Neural cell (in vitro differentiated cells): ENCODE measurements around the gene SCYL3. TPM values are rescaled to one million over a fixed set of nuclear protein-coding genes. Genes with fewer than 3 reads are reported as not detected.
"Not testable (repeated sequence)": the region's sequence is repeated elsewhere in the genome, so short reads cannot be mapped to it uniquely, and the experiment has no call there.

ENCODE experiments used
- H2AFZ ChIP-seq: fragments of 200-600, 300-800 bp; sonication (generic), shearing (Covaris generic); 2 replicates; pipeline ENCODE4 v1.6.0; 2014; ENCODE audit warnings: low read depth, mild to moderate bottlenecking, antibody characterized with exemption, low read length, moderate library complexity
- H3F3A ChIP-seq: fragments of 200-600 bp; shearing (Covaris generic); 2 replicates; pipeline ENCODE4 v1.6.1; 2016; ENCODE audit warnings: mild to moderate bottlenecking, moderate library complexity, mixed read lengths, antibody characterized with exemption, low read length; ENCODE audit not compliant: insufficient read depth, poor library complexity, severe bottlenecking
- H3K27ac ChIP-seq: fragments of 200-600, 300-800 bp; sonication (generic), shearing (Covaris generic); 2 replicates; pipeline ENCODE4 v1.5.1; 2014; ENCODE audit warnings: mild to moderate bottlenecking, low read length, moderate library complexity
- H3K27me3 ChIP-seq: fragments of 300-800, 200-600 bp; sonication (generic), shearing (Covaris generic); 2 replicates; pipeline ENCODE4 v1.6.0; 2014; ENCODE audit warnings: mild to moderate bottlenecking, low read depth, low read length, moderate library complexity; ENCODE audit not compliant: insufficient read depth
- H3K36me3 ChIP-seq: fragments of 300-800, 200-600 bp; sonication (generic), shearing (Covaris generic); 2 replicates; pipeline ENCODE4 v1.5.1; 2014; ENCODE audit warnings: mild to moderate bottlenecking, antibody characterized with exemption, low read length, moderate library complexity; ENCODE audit not compliant: insufficient read depth
- H3K4me2 ChIP-seq: fragments of 300-800, 200-600 bp; sonication (generic), shearing (Covaris generic); 2 replicates; pipeline ENCODE4 v1.6.0; 2014; ENCODE audit warnings: mild to moderate bottlenecking, low read length
- H3K4me3 ChIP-seq: fragments of 300-800, 200-600 bp; sonication (generic), shearing (Covaris generic); 2 replicates; pipeline ENCODE4 v1.5.1; 2014; ENCODE audit warnings: mild to moderate bottlenecking, low read length, moderate library complexity
- H3K79me2 ChIP-seq: fragments of 200-600 bp; shearing (Covaris generic); replicated peaks from 2 replicates; pipeline ENCODE4 v1.6.0; 2014; ENCODE audit warnings: mild to moderate bottlenecking, low read length, moderate library complexity; ENCODE audit not compliant: insufficient read depth
- H3K9ac ChIP-seq: fragments of 300-800, 200-600 bp; sonication (generic), shearing (Covaris generic); 2 replicates; pipeline ENCODE4 v1.6.1; 2016; ENCODE audit warnings: mild to moderate bottlenecking, low read length, mixed read lengths
- H3K9me2 ChIP-seq: fragments of 200-600 bp; shearing (Covaris generic); 2 replicates; pipeline ENCODE4 v1.6.1; 2016; ENCODE audit warnings: mild to moderate bottlenecking, low read length, mixed read lengths; ENCODE audit not compliant: insufficient read depth
- H3K9me3 ChIP-seq: fragments of 200-600, 300-800 bp; sonication (generic), shearing (Covaris generic); 2 replicates; pipeline ENCODE4 v1.6.1; 2016; ENCODE audit warnings: mild to moderate bottlenecking, mixed run types, low read length, moderate library complexity, mixed read lengths
- H4K20me1 ChIP-seq: fragments of 200-600 bp; shearing (Covaris generic); 2 replicates; pipeline ENCODE4 v1.6.1; 2016; ENCODE audit warnings: mild to moderate bottlenecking, mixed run types; ENCODE audit not compliant: insufficient read depth
- CTCF ChIP-seq: fragments of 450-650 bp; IDR thresholded peaks from 2 replicates; pipeline ENCODE4 v1.5.1; 2014; ENCODE audit warnings: antibody characterized with exemption, mild to moderate bottlenecking, moderate library complexity; ENCODE audit not compliant: poor library complexity, severe bottlenecking
- EP300 ChIP-seq: fragments of 450-650 bp; conservative IDR thresholded peaks from 2 replicates; pipeline ENCODE4 v1.6.1; 2014; ENCODE audit warnings: antibody characterized with exemption, mild to moderate bottlenecking, moderate library complexity; ENCODE audit not compliant: poor library complexity, severe bottlenecking
- EZH2 ChIP-seq: fragments of 200-600, 300-800 bp; shearing (Covaris generic), sonication (generic); IDR thresholded peaks from 2 replicates; pipeline ENCODE4 v1.6.1; 2014; ENCODE audit warnings: antibody characterized with exemption, low read length, borderline replicate concordance, mild to moderate bottlenecking; ENCODE audit not compliant: insufficient read depth, poor library complexity, severe bottlenecking
- MXI1 ChIP-seq: fragments of 450-650 bp; conservative IDR thresholded peaks from 2 replicates; pipeline ENCODE4 v1.6.1; 2014; ENCODE audit warnings: antibody characterized with exemption, mild to moderate bottlenecking; ENCODE audit not compliant: poor library complexity, severe bottlenecking
- POLR2AphosphoS5 ChIP-seq: IDR thresholded peaks from 2 replicates; pipeline ENCODE4 v1.6.1; 2012
- RAD21 ChIP-seq: fragments of 450-650 bp; conservative IDR thresholded peaks from 2 replicates; pipeline ENCODE4 v1.6.1; 2014; ENCODE audit warnings: antibody characterized with exemption, mild to moderate bottlenecking, moderate library complexity
- REST ChIP-seq: IDR thresholded peaks from 2 replicates; pipeline ENCODE4 v1.6.1; 2012; ENCODE audit warnings: borderline replicate concordance
- SMC3 ChIP-seq: fragments of 450-650 bp; conservative IDR thresholded peaks from 2 replicates; pipeline ENCODE4 v1.6.1; 2014; ENCODE audit warnings: antibody characterized with exemption, mild to moderate bottlenecking, moderate library complexity; ENCODE audit not compliant: poor library complexity
- TAF1 ChIP-seq: IDR thresholded peaks from 2 replicates; pipeline ENCODE4 v1.6.1; 2012; ENCODE audit warnings: low read depth
- polyA plus RNA-seq: library from polyadenylated mRNA; depleted of rRNA; stranded (reverse); fragments of >200 nt; gene quantifications from 2 replicates; pipeline ENCODE4 v1.2.3, GENCODE V29; 2014

SCYL3 gene
- polyA plus RNA-seq, 1 donor from 2014 or later, result 13.1 TPM

GRCh38 chr1:169921080-169921479 is 27.4 kb upstream of the SCYL3 start:
- Histone ChIP-seq H3K9me2 (no peaks in the 10 kb centered on the region), H3K9me3 (no peaks in the 10 kb centered on the region), H3K36me3 (no peaks in the 10 kb centered on the region), H3K27me3 (no peaks in the 10 kb centered on the region), H2AFZ (no peak overlapping the region), H3K9ac (no peak overlapping the region), H3K4me3 (no peak overlapping the region), H3F3A (no peaks in the 10 kb centered on the region), H3K4me2 (no peak overlapping the region), H3K27ac (no peak overlapping the region), H3K79me2 (no peaks in the 10 kb centered on the region), H4K20me1 (no peaks in the 10 kb centered on the region)
- TF ChIP-seq POLR2AphosphoS5, result no peak

- no peaks in the 10 kb centered on the region for H3K79me2 ChIP-seq
- no peaks in the 10 kb centered on the region for H3K27me3 ChIP-seq
- H2AFZ ChIP-seq, result no peak overlapping the region
- H4K20me1 ChIP-seq, result no peaks in the 10 kb centered on the region
- H3K9ac ChIP-seq, result no peak overlapping the region
- no peaks in the 10 kb centered on the region for H3K36me3 ChIP-seq
- H3K27ac ChIP-seq, result no peak overlapping the region
- TF ChIP-seq SMC3, result no peak
- TF ChIP-seq CTCF, result no peak
- no peak for TF ChIP-seq REST
- no peak for TF ChIP-seq POLR2AphosphoS5
- TF ChIP-seq EZH2, result no peak
- TF ChIP-seq EP300, result no peak
- no peak for TF ChIP-seq MXI1
- no peak for TF ChIP-seq TAF1
- no peak for TF ChIP-seq RAD21
- H3F3A ChIP-seq, result no peaks in the 10 kb centered on the region
- H3K4me3 ChIP-seq, result no peak overlapping the region
- no peaks in the 10 kb centered on the region for H3K9me3 ChIP-seq
- no peaks in the 10 kb centered on the region for H3K9me2 ChIP-seq
- H3K4me2 ChIP-seq, result no peak overlapping the region
These were observed 25.2 kb upstream of the SCYL3 start for GRCh38 chr1:169918927-169919326.

- not testable (repeated sequence) for H3K36me3 ChIP-seq, H3K79me2 ChIP-seq, H3K9me2 ChIP-seq, H3K4me2 ChIP-seq, H3K27ac ChIP-seq, H3F3A ChIP-seq, H3K9ac ChIP-seq, H3K4me3 ChIP-seq, H2AFZ ChIP-seq, H4K20me1 ChIP-seq, H3K27me3 ChIP-seq, H3K9me3 ChIP-seq
These were observed 24.5 kb upstream of the SCYL3 start for GRCh38 chr1:169918220-169918619.
